Measurements from ENCODE around the gene TRPM4. TPM values are rescaled to one million over a fixed set of nuclear protein-coding genes. Genes with fewer than 3 reads are reported as not detected.

Gene TRPM4
- total and polyA plus RNA-seq, 8 donors: 11.8 to 47.1 (median 18.7) TPM

- Histone ChIP-seq H3K4me3 (no peak overlapping the region), H3K36me3 (no peaks in the 10 kb centered on the region), H3K4me1 (peaks cover 0 to 3% (median 0%) of the 10 kb centered on the region in 3 donors), H3K9me3 (no peaks in the 10 kb centered on the region), H3K27me3 (no peaks in the 10 kb centered on the region), H3K27ac (no peak overlapping the region)
- ATAC-seq (no peak), DNase-seq (no peak), FAIRE-seq (no peak)
- 88 to 90% methylated on average over 9 of the region's 9 CpGs for WGBS, 2 donors
- TF ChIP-seq CTCF (IDR thresholded peaks at IDR 0.05): no peak
- intact Hi-C loops (cut with DNase I): no loop called here
These were observed 57.1 kb downstream of the TRPM4 start for GRCh38 chr19:49214701-49215100.

- DNase-seq (no peak), ATAC-seq (no peak), FAIRE-seq (no peak)
- WGBS, 2 donors: 70 to 72% methylated on average over 10 of the region's 10 CpGs
- Histone ChIP-seq H3K36me3 (no peaks in the 10 kb centered on the region), H3K27ac (no peak overlapping the region), H3K9me3 (no peaks in the 10 kb centered on the region), H3K4me1 (peaks cover 0 to 3% (median 0%) of the 10 kb centered on the region in 3 donors), H3K27me3 (no peaks in the 10 kb centered on the region), H3K4me3 (no peak overlapping the region)
- TF ChIP-seq CTCF (IDR thresholded peaks at IDR 0.05): no peak
- intact Hi-C loops (cut with DNase I): no loop called here
These were observed 58.5 kb downstream of the TRPM4 start for GRCh38 chr19:49216071-49216470.

GRCh38 chr19:49217382-49217781, 59.8 kb downstream of the TRPM4 start:
- H3K4me3 ChIP-seq: no peak overlapping the region
- no peaks in the 10 kb centered on the region for H3K27me3 ChIP-seq
- H3K4me1 ChIP-seq: no peaks in the 10 kb centered on the region
- no peaks in the 10 kb centered on the region for H3K9me3 ChIP-seq
- H3K36me3 ChIP-seq: no peaks in the 10 kb centered on the region
- FAIRE-seq: no peak
- intact Hi-C loops (cut with DNase I): no loop called here
- TF ChIP-seq CTCF (IDR thresholded peaks at IDR 0.05): no peak
- peak in 1 of 4 donors; percentile 12 for ATAC-seq
- no peak for DNase-seq
- H3K27ac ChIP-seq: no peak overlapping the region
- WGBS, 2 donors: 76 to 91% methylated on average over 6 of the region's 6 CpGs

GRCh38 chr19:49222011-49222410, 64.4 kb downstream of the TRPM4 start:
- H3K4me3 ChIP-seq: no peak overlapping the region
- 68 to 73% methylated on average over 6 of the region's 6 CpGs for WGBS, 2 donors
- TF ChIP-seq CTCF (IDR thresholded peaks at IDR 0.05): no peak
- no peak overlapping the region for H3K27ac ChIP-seq
- ATAC-seq (no peak), FAIRE-seq (no peak), DNase-seq (no peak)
- intact Hi-C loops (cut with DNase I): loop anchor here in 1 of 3 donors (10.0 kb wide), 1 partner anchor 223 kb away; the partner anchor contains the start of gene SLC17A7
- H3K36me3 ChIP-seq: no peaks in the 10 kb centered on the region
- H3K9me3 ChIP-seq: no peaks in the 10 kb centered on the region
- H3K4me1 ChIP-seq: no peaks in the 10 kb centered on the region
- no peaks in the 10 kb centered on the region for H3K27me3 ChIP-seq

GRCh38 chr19:49222528-49222927, 64.9 kb downstream of the TRPM4 start:
- ATAC-seq (no peak), FAIRE-seq (no peak), DNase-seq (no peak)
- Histone ChIP-seq H3K27me3 (no peaks in the 10 kb centered on the region), H3K4me3 (no peak overlapping the region), H3K9me3 (no peaks in the 10 kb centered on the region), H3K4me1 (no peaks in the 10 kb centered on the region), H3K27ac (no peak overlapping the region), H3K36me3 (no peaks in the 10 kb centered on the region)
- TF ChIP-seq CTCF (IDR thresholded peaks at IDR 0.05): no peak
- WGBS, 2 donors: 75 to 90% methylated on average over 4 of the region's 4 CpGs
- intact Hi-C loops (cut with DNase I): loop anchor here in 1 of 3 donors (10.0 kb wide), 1 partner anchor 222 kb away; the partner anchor contains the start of gene SLC17A7

Data from pancreas (tissue), 10 donors.